HG02763 (cell line): ENCODE results near the gene URB1.
"Not testable (repeated sequence)": the region's sequence is repeated elsewhere in the genome, so short reads cannot be mapped to it uniquely, and the experiment has no call there.

Source experiments
- ATAC-seq: cut with Tn5 transposase; IDR thresholded peaks from one replicate; pipeline ENCODE4 v1.9.1; 2021; ENCODE audit warnings: mild to moderate bottlenecking, moderate library complexity; ENCODE audit not compliant: unreplicated experiment

The URB1 gene

DNA sequence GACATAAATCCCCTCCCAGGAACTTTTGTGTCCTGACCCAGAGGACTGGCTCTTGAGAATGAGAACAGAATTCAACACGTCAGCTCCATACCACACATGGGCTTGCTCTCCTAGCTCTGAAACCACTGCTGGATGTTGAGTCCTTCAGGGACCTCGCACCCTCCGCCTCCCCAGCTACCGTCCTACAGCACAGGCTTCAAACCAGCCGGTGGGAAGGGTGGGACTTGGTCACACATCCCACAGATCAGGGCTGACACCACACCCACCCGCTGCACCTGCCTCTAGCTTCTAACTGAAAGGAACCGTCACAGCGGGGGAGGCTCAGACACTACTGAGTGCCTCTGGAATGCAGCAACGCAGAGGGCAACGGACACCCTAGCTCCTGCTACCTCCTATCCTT lies 70.1 kb downstream of the URB1 start:
- no peak for ATAC-seq

DNA sequence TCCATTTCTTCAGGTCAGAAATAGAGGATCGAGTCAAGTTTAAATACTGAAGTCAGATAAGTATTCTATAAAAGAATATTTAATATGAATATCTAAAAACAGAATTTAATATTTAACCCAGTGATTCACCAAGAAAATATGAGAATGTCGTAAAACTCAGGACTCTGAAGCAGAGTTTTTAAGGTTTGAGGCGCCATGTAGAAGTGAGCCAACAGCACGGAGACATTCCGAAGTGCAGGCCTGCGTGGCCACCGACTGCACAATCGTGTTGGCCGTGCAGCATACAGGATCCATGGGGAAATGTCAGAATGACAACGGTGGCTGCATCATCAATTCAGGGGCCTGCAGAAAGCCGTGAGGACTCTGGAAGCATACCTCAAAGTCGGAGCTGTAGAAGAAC lies 70.7 kb downstream of the URB1 start:
- ATAC-seq: no peak

DNA sequence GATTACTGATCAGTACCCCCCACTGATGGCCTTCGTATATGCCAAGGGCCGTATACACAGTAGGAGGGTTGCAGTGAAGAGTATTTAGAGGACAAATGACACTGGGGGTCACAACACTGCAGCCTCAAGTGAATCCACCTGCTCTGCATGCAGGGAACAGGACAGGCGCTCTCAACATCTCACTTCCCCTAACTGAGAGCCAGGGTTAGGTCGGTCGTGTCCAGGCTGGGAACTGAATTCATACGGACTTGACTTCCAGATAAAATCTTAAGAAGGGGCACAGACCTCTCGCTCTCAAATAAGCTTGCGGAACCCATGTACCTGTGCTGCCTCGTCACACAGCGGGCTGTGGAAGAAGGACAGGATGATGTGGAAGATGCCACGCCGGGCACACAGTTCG lies 71.3 kb downstream of the URB1 start:
- ATAC-seq: no peak

GRCh38 chr21:32320726-32321125 lies 72.1 kb downstream of the URB1 start:
- no peak for ATAC-seq

DNA sequence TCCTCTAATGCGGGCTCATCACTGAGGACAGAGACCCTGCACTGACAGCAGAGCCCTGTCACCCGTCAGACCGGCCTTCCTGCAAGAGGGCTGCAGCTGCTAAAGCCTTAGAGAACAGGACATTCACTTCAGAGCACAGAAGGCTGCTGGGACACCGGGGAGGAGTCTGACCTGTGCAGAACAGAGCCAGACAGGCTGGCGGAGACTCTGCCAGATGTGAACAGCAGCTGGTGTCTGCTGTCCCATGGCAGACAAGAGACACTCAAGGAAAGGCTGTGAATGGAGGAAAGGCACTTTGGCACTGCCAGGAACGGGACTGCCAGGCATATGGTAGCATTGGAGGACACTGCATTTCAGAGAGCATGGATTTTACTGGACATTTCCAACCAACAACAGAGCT lies 72.8 kb downstream of the URB1 start:
- no peak for ATAC-seq

- ATAC-seq: no peak
Measured at GRCh38 chr21:32319012-32319411, 73.8 kb downstream of the URB1 start.

GRCh38 chr21:32317726-32318125 lies 75.1 kb downstream of the URB1 start:
- no peak for ATAC-seq

DNA sequence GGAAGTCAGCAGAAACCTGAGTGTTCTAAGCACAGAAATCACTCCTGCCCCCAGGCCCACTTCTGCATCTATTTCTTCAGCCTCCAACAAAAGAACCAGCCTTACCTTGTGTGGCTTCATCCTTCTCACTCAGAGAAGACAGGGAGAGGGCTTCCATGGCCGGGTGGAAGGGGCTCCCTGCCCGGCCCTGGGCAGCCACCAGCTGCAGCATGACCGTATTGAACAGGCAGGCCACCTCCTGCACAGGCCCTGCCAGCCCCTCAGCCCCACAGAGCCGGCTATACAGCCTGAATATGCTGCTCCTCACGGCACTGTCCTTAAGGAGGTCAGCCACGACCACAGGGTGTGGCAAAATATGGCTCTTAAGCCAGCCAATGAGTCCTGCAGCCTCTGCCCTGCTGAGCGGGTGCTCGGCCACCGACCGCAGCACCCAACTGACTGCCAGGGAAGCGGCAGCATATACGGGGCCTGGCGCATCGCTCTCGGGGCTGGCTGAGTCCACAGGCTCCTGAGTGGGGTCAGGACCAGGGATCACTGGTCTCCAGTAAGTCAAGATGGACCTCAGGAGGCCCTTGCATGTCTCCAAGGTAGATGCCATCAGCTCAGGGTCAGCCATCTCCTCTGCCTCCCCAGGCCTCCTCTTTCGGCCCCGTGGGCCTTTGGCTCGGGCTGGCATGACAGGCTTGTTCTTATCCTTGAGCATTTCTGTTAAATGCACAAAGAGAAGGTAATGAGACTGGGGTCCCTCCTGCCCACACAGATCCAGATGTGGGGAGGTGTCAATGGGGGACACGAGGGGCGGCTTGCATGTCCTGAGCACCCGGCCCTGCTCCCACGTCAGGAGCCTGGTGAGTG lies 76.2 kb downstream of the URB1 start:
- no peak for ATAC-seq

GRCh38 chr21:32315511-32316281 lies 77.1 kb downstream of the URB1 start:
- ATAC-seq: no peak

DNA sequence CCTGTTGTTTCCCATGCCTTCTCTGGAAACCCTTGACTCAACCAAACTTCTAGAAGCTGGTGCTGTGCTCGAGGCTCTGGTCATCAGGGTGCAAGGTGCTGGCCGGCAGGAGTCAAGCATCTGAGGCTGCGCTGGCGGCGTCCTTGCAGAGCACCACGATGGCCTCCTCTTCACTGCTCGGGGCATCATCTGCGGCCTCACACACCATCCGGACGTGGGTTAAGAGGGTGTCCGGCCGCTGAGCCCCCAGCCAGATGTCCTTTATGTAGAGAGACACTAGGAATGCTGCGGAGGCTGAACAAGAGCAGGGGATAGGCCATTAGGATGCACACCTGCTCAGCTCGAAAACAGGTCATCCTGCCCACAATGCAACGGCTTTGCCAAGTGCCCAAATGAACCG lies 78.0 kb downstream of the URB1 start:
- ATAC-seq: no peak

- no peak for ATAC-seq
Measured at GRCh38 chr21:32312976-32313375, 79.8 kb downstream of the URB1 start.

DNA sequence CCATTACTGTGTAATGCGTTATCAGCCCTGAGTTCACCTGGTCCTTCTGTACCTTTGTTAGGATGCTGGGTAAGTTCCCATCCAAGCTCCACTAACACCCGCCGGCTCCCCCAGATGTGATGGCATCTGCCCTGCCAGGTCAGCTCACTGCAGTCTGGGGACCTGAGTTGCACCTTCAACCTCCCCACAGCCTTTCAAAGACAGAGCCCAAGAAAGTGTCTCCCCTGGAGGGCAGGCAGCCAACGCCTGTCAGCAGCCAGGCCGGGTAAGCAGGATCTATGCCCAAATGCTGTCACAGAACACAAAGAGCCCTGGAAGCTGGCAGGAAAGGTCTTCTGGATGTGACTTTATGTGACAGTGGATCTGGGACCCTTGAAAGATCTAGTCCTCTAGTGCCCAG lies 80.5 kb downstream of the URB1 start:
- ATAC-seq: no peak

GRCh38 chr21:32311621-32312020 lies 81.2 kb downstream of the URB1 start:
- ATAC-seq: no peak

DNA sequence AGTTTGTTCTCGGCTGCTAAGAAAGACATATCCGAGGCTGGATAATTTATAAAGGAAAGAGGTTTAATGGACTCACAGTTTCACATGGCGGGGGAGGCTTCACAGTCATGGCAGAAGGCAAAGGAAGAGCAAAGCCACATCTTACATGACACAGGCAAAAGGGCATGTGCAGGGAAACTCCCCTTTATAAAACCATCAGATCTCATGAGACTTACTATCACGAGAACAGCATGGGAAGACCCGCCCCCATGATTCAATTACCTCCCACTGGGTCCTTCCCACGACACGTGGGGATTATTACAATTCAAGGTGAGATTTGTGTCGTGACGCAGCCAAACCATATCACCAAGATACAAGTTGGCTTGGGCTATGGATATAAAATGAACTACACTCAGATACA lies 81.8 kb downstream of the URB1 start:
- ATAC-seq: not testable (repeated sequence)

DNA sequence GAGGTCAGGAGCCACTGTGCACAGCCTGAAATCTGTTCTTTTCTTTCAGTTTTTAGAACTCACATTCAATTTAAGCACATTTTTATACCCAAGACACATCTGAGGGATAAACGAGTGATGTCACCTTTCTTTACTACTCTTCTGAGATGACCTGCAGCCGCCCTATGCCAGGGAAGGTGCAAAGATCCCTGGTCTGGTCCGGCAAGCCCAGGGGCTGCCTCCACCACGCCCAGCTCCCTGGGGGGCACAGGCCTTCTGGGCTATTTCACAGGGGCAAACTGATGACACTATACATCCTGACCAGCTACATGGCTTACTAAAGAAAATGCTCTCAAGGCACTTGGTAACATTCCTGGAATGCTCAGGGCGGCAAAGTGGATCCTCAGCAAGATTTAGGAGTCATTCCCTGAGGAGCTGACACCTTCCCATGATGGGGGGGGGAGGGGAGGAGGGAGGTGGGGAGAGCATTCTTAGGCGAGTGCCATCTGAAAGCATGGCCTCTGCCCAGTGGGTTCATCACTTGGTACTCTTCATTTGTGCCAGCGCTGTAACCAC lies 82.8 kb downstream of the URB1 start:
- ATAC-seq: no peak

- no peak for ATAC-seq
Measured at GRCh38 chr21:32308696-32309095, 84.1 kb downstream of the URB1 start.

GRCh38 chr21:32307706-32308105 lies 85.1 kb downstream of the URB1 start:
- ATAC-seq: no peak

DNA sequence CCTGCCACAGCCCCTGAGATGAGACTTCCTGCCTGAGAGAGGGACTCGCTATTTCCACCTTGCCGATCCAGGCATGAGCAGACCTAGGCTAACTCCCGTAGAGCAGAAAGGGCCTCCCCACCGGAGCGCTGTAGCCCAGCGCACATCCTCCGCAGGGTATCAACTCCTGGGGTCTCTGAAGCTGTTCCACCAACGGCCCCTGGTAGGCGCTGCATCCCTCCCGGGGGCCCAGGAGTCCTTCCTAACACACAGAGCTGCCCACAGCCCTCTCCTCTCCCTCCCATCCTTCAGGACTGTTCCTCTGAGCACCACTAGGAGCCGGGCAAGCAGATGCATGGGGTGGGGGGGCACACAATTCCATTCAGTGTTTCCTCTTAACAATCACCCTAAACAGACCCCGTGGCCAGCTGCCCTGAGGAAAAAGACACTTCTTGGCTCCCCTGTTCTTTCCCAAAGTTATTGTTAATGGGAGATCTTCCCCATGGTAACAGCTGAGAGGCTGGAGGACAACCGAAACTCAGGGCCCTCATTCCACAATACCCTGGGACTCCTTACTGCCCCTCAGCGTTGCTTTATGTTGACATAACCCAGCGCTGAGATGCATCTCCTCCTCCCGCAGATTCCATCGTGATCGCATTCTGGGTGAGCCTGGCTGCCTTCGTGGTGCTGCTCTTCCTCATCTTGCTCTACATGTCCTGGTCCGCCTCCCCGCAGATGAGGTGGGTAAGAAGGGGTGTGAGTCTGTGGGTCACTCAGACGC lies 86.6 kb downstream of the URB1 start:
- ATAC-seq: no peak

DNA sequence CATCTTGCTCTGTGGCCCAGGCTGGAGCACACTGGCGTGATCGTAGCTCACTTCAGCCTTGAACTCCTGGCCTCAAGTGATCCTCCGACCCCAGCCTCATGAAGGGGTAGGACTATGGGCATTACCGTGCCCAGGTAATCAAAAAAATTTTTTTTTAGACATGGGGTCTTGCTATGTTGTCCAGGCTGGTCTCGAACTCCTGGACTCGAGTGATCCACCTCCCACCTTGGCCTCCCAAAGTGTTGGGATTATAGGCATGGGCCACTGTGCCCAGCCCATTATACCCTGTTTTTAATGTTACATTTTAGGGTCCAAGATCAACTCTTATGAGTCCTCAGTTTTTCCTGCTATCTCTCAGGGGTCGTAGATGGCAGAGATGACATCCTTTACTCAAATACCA lies 87.8 kb downstream of the URB1 start:
- ATAC-seq: no peak

GRCh38 chr21:32303385-32303784 lies 89.4 kb downstream of the URB1 start:
- no peak for ATAC-seq

GRCh38 chr21:32302560-32302959 lies 90.3 kb downstream of the URB1 start:
- no peak for ATAC-seq
